ENCODE data around the gene GSPT1. TPM values are rescaled to one million over a fixed set of nuclear protein-coding genes. Genes with fewer than 3 reads are reported as not detected.

Gene GSPT1
- total and polyA plus RNA-seq, 2 experiments from 2014 or later = 126 to 146 TPM

DNA sequence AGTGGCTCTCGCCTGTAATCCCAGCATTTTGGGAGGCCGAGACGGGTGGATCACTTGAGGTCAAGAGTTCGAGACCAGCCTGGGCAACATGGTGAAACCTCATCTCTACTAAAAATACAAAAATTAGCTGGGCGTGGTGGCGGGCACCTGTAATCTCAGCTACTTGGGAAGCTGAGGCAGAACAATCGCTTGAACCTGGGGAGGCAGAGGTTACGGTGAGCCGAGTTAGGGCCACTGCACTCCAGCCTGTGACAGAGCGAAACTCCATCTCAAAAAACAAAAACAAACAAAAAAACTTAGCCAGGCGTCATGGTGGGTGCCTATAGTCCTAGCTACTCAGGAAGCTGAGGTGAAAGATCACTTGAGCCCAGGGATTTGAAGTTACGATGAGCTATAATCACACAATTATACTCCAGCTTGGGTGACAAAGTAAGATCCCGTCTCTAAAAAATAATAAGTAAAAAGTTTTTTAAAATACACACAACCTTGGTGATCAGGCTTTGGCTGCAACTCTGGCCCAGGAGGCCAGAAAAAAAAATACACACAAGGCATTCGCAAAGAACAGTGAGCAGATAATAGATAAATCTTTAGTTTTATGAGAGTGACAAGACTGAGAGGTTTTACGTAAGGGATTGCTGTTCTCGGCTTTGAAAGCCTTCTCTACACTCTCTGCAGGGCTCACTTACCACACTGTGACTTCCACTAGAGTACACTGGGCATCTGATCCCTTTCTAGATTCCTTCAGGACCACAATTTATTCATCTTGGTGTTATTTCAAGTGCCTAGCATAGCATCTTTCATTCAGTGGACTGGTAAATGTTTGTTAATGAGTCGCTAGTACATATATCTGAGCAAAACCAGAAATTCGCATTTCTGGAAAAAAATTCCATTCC is 5.9 kb downstream of the GSPT1 start (continued):
- TF ChIP-seq, protein P1, sequence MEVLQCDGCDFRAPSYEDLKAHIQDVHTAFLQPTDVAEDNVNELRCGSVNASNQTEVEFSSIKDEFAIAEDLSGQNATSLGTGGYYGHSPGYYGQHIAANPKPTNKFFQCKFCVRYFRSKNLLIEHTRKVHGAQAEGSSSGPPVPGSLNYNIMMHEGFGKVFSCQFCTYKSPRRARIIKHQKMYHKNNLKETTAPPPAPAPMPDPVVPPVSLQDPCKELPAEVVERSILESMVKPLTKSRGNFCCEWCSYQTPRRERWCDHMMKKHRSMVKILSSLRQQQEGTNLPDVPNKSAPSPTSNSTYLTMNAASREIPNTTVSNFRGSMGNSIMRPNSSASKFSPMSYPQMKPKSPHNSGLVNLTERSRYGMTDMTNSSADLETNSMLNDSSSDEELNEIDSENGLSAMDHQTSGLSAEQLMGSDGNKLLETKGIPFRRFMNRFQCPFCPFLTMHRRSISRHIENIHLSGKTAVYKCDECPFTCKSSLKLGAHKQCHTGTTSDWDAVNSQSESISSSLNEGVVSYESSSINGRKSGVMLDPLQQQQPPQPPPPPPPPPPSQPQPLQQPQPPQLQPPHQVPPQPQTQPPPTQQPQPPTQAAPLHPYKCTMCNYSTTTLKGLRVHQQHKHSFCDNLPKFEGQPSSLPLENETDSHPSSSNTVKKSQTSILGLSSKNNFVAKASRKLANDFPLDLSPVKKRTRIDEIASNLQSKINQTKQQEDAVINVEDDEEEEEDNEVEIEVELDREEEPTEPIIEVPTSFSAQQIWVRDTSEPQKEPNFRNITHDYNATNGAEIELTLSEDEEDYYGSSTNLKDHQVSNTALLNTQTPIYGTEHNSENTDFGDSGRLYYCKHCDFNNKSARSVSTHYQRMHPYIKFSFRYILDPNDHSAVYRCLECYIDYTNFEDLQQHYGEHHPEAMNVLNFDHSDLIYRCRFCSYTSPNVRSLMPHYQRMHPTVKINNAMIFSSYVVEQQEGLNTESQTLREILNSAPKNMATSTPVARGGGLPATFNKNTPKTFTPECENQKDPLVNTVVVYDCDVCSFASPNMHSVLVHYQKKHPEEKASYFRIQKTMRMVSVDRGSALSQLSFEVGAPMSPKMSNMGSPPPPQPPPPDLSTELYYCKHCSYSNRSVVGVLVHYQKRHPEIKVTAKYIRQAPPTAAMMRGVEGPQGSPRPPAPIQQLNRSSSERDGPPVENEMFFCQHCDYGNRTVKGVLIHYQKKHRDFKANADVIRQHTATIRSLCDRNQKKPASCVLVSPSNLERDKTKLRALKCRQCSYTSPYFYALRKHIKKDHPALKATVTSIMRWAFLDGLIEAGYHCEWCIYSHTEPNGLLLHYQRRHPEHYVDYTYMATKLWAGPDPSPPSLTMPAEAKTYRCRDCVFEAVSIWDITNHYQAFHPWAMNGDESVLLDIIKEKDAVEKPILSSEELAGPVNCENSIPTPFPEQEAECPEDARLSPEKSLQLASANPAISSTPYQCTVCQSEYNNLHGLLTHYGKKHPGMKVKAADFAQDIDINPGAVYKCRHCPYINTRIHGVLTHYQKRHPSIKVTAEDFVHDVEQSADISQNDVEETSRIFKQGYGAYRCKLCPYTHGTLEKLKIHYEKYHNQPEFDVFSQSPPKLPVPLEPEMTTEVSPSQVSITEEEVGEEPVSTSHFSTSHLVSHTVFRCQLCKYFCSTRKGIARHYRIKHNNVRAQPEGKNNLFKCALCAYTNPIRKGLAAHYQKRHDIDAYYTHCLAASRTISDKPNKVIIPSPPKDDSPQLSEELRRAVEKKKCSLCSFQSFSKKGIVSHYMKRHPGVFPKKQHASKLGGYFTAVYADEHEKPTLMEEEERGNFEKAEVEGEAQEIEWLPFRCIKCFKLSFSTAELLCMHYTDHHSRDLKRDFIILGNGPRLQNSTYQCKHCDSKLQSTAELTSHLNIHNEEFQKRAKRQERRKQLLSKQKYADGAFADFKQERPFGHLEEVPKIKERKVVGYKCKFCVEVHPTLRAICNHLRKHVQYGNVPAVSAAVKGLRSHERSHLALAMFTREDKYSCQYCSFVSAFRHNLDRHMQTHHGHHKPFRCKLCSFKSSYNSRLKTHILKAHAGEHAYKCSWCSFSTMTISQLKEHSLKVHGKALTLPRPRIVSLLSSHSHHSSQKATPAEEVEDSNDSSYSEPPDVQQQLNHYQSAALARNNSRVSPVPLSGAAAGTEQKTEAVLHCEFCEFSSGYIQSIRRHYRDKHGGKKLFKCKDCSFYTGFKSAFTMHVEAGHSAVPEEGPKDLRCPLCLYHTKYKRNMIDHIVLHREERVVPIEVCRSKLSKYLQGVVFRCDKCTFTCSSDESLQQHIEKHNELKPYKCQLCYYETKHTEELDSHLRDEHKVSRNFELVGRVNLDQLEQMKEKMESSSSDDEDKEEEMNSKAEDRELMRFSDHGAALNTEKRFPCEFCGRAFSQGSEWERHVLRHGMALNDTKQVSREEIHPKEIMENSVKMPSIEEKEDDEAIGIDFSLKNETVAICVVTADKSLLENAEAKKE (CRISPR knock-in tag; IDR thresholded peaks at IDR 0.05) = no peak
- TF ChIP-seq CREB1 (CRISPR knock-in tag; IDR thresholded peaks at IDR 0.05; ENCODE audit: low read depth) = no peak

DNA sequence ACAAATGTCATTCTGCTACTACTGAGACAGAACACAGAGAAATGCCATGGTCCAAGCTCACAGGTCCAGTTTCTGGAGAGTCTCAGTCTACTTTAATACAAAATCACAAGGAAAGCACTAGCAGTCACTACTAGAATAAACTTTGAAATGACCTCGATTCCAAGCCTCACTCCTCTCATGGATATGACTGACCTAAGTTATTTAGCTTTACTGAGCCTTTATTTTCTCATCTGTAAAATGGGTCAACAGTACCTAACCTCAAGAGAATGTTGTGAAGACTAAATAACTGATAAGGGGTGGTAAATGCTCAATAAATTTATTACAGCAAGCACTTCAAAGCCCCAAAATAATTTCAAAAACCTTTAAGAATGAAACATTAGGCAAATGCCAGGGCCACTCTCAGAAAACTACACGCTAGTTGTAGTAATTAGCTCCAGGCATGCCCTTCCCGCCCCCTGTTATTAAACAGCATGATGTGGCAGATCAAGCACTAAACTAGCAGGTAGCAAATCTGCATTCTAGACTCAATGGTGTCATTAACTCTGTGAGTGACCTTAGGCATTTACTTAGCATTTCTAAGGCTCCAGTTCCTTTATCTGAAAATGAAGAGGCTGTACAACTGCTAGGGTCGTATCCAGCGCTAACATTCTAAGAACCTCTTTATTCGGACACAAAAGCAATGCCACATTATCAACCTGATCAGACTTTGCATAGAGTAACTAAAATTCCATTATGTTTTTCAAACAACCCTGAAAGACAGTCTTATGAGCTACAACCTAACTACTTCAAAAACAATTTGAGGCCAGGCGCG is 8.4 kb downstream of the GSPT1 start:
- Histone ChIP-seq H3K36me3 (ENCODE audit: insufficient read depth) (no peaks in the 10 kb centered on the region), H3K79me2 (replicated peaks; ENCODE audit: insufficient read depth) (peaks cover 100% of the 10 kb centered on the region), H2AFZ (no peak overlapping the region), H3K4me2 (no peak overlapping the region), H3K27me3 (ENCODE audit: insufficient read depth) (no peaks in the 10 kb centered on the region), H3K4me1 (ENCODE audit: insufficient read depth) (no peaks in the 10 kb centered on the region; the same call in 1 of the 2 replicates), H3K9me2 (ENCODE audit: insufficient read depth) (no peaks in the 10 kb centered on the region), H3F3A (replicated peaks; ENCODE audit: low read depth) (no peaks in the 10 kb centered on the region; the same call in 1 of the 2 replicates), H3K27ac (ENCODE audit: low read depth) (no peak overlapping the region), H4K20me1 (replicated peaks; ENCODE audit: insufficient read depth) (peaks cover 81% of the 10 kb centered on the region), H3K4me3 (no peak overlapping the region)
- Mint-ChIP-seq H3K36me3 (ENCODE audit: low read depth) (peaks cover 24% of the 10 kb centered on the region; the same call in 2 of the 3 replicates), H3K27me3 (ENCODE audit: insufficient read depth, low read depth, poor library complexity) (peaks cover 6% of the 10 kb centered on the region), H3K4me3 (no peak overlapping the region), H3K27ac (no peak overlapping the region), H3K9me3 (no peaks in the 10 kb centered on the region), H3K4me1 (no peaks in the 10 kb centered on the region; the same call in none of the 3 replicates)
- no peak for ATAC-seq
- no peak for DNase-seq (ENCODE audit: low spot score)
- TF ChIP-seq STAT1 (IDR thresholded peaks at IDR 0.05; ENCODE audit: unreplicated experiment) (no peak), EZH2 (IDR thresholded peaks at IDR 0.05; ENCODE audit: low read depth, unreplicated experiment) (no peak), EZH2phosphoT487 (IDR thresholded peaks at IDR 0.05; ENCODE audit: unreplicated experiment) (no peak), POLR2AphosphoS5 (IDR thresholded peaks at IDR 0.05; ENCODE audit: low read depth) (no peak)
- TF ChIP-seq, protein P2, sequence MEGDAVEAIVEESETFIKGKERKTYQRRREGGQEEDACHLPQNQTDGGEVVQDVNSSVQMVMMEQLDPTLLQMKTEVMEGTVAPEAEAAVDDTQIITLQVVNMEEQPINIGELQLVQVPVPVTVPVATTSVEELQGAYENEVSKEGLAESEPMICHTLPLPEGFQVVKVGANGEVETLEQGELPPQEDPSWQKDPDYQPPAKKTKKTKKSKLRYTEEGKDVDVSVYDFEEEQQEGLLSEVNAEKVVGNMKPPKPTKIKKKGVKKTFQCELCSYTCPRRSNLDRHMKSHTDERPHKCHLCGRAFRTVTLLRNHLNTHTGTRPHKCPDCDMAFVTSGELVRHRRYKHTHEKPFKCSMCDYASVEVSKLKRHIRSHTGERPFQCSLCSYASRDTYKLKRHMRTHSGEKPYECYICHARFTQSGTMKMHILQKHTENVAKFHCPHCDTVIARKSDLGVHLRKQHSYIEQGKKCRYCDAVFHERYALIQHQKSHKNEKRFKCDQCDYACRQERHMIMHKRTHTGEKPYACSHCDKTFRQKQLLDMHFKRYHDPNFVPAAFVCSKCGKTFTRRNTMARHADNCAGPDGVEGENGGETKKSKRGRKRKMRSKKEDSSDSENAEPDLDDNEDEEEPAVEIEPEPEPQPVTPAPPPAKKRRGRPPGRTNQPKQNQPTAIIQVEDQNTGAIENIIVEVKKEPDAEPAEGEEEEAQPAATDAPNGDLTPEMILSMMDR (conservative IDR thresholded peaks at IDR 0.05; ENCODE audit: low read depth in 2 of 2) = no peak
